ENCODE data around the gene ANKRD53.

The ANKRD53 gene

GRCh38 chr2:70967189-70967588, 11.2 kb upstream of the ANKRD53 start:
- no peak for DNase-seq

- no peak for DNase-seq
Measured at GRCh38 chr2:70974592-70974991, 3.8 kb upstream of the ANKRD53 start.

GRCh38 chr2:70975237-70975636, 3.2 kb upstream of the ANKRD53 start:
- DNase-seq = no peak

GRCh38 chr2:70977605-70978205, 725 bp upstream of the ANKRD53 start:
- no peak for DNase-seq

- DNase-seq = no peak
Measured at GRCh38 chr2:70979180-70979488, 704 bp downstream of the ANKRD53 start.

- DNase-seq = no peak
Measured at GRCh38 chr2:70979626-70980025, 1.2 kb downstream of the ANKRD53 start.

- DNase-seq = no peak
Measured at GRCh38 chr2:70981421-70981820, 3.0 kb downstream of the ANKRD53 start.

GRCh38 chr2:70981866-70982810, 3.7 kb downstream of the ANKRD53 start:
- no peak for DNase-seq

GRCh38 chr2:70982971-70983370, 4.5 kb downstream of the ANKRD53 start:
- no peak for DNase-seq

GRCh38 chr2:70983506-70984227, 5.2 kb downstream of the ANKRD53 start:
- no peak for DNase-seq

- DNase-seq = no peak
Measured at GRCh38 chr2:70984228-70984575, 5.8 kb downstream of the ANKRD53 start.

GRCh38 chr2:70984576-70985282, 6.3 kb downstream of the ANKRD53 start:
- DNase-seq = peak; percentile 13

GRCh38 chr2:70985283-70985688, 6.9 kb downstream of the ANKRD53 start:
- DNase-seq = no peak

GRCh38 chr2:70985956-70986355, 7.5 kb downstream of the ANKRD53 start:
- DNase-seq = no peak

GRCh38 chr2:70986499-70987189, 8.2 kb downstream of the ANKRD53 start:
- DNase-seq = no peak

GRCh38 chr2:70987386-70987785, 9.0 kb downstream of the ANKRD53 start:
- DNase-seq = no peak

GRCh38 chr2:70988151-70988550, 9.7 kb downstream of the ANKRD53 start:
- DNase-seq = no peak

- DNase-seq = no peak
Measured at GRCh38 chr2:70988726-70989648, 10.6 kb downstream of the ANKRD53 start.

- DNase-seq = no peak
Measured at GRCh38 chr2:70990216-70990615, 11.8 kb downstream of the ANKRD53 start.

- no peak for DNase-seq
Measured at GRCh38 chr2:70991142-70991541, 12.7 kb downstream of the ANKRD53 start.

- no peak for DNase-seq
Measured at GRCh38 chr2:70991742-70992141, 13.3 kb downstream of the ANKRD53 start.

Data from NCI-H1694 (cell line).